Osteocyte (in vitro differentiated cells): ENCODE measurements around the gene KCNJ12. TPM values are rescaled to one million over a fixed set of nuclear protein-coding genes. Genes with fewer than 3 reads are reported as not detected.
"Not testable (repeated sequence)": the region's sequence is repeated elsewhere in the genome, so short reads cannot be mapped to it uniquely, and the experiment has no call there.

Experiments
- DNase-seq: peaks from one replicate; pipeline ENCODE4 v3.0.0; 2021; ENCODE audit warnings: mixed read lengths; ENCODE audit not compliant: unreplicated experiment; ENCODE audit errors: extremely low spot score
- H3K27ac Mint-ChIP-seq: one replicate; pipeline ENCODE4 v1.8.0; 2021; ENCODE audit warnings: mild to moderate bottlenecking, mixed read lengths; ENCODE audit not compliant: unreplicated experiment
- H3K27me3 Mint-ChIP-seq: one replicate; pipeline ENCODE4 v1.8.0; 2021; ENCODE audit warnings: mixed read lengths; ENCODE audit not compliant: unreplicated experiment
- H3K36me3 Mint-ChIP-seq: one replicate; pipeline ENCODE4 v1.8.0; 2021; ENCODE audit warnings: mixed read lengths; ENCODE audit not compliant: unreplicated experiment
- H3K4me1 Mint-ChIP-seq: one replicate; pipeline ENCODE4 v1.8.0; 2021; ENCODE audit warnings: mixed read lengths; ENCODE audit not compliant: unreplicated experiment
- H3K4me3 Mint-ChIP-seq: one replicate; pipeline ENCODE4 v1.8.0; 2021; ENCODE audit warnings: mild to moderate bottlenecking, moderate library complexity, mixed read lengths; ENCODE audit not compliant: unreplicated experiment
- H3K9me3 Mint-ChIP-seq: one replicate; pipeline ENCODE4 v1.8.0; 2021; ENCODE audit warnings: mixed read lengths; ENCODE audit not compliant: unreplicated experiment
- total RNA-seq: library from RNA; stranded (reverse); gene quantifications from 2 replicates; pipeline ENCODE4 v1.2.1, GENCODE V29; 2021
- TF ChIP-seq, protein P1 (sequence below): fragments of 200-600 bp; sonication (generic); IDR thresholded peaks from 2 replicates; pipeline ENCODE4 v1.5.0; 2021; ENCODE audit warnings: antibody characterized with exemption, mild to moderate bottlenecking, moderate library complexity

KCNJ12 gene
- total RNA-seq, 1 donor from 2014 or later = 2.3 TPM

DNA sequence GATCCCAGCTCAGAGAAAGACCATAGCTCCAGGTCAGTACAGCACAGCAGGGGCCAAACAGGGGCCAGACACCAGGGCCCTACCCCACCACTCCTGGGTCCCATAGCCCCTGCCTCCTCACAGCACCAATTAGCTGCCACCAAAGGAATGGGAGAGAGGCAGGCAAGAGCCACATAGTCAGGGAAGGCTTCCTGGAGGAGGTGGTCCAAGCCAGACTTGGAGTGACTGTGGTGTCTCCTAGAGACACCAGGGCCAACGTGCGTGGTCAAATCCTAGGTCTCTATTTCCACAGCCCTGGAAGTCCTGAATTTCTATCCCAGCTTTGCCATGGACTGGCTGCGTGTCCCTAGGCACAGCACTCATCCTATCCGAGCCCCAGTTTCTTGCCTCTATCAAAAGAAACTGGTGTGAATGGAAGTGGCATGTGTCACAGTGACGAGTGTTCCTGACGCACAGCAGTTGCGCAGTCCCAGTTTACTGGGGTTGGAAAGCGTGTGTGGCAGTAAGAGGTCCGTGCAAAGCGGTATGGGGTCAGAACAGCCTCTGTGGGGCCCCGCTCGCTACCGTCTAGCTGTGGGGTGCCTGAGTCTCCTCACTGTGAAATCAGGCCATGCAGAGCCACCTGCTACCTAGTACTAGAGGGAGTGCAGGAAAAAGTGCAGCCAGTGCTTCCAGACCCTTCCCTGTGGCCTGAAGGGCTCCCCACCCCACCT is 23.5 kb downstream of the KCNJ12 start:
- Mint-ChIP-seq H3K9me3 (no peaks in the 10 kb centered on the region), H3K27me3 (no peaks in the 10 kb centered on the region), H3K4me1 (peaks cover 47% of the 10 kb centered on the region), H3K4me3 (no peak overlapping the region), H3K36me3 (no peaks in the 10 kb centered on the region), H3K27ac (peak overlapping the region; percentile 99)
- TF ChIP-seq, protein P1, sequence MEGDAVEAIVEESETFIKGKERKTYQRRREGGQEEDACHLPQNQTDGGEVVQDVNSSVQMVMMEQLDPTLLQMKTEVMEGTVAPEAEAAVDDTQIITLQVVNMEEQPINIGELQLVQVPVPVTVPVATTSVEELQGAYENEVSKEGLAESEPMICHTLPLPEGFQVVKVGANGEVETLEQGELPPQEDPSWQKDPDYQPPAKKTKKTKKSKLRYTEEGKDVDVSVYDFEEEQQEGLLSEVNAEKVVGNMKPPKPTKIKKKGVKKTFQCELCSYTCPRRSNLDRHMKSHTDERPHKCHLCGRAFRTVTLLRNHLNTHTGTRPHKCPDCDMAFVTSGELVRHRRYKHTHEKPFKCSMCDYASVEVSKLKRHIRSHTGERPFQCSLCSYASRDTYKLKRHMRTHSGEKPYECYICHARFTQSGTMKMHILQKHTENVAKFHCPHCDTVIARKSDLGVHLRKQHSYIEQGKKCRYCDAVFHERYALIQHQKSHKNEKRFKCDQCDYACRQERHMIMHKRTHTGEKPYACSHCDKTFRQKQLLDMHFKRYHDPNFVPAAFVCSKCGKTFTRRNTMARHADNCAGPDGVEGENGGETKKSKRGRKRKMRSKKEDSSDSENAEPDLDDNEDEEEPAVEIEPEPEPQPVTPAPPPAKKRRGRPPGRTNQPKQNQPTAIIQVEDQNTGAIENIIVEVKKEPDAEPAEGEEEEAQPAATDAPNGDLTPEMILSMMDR = no peak
- DNase-seq = no peak

DNA sequence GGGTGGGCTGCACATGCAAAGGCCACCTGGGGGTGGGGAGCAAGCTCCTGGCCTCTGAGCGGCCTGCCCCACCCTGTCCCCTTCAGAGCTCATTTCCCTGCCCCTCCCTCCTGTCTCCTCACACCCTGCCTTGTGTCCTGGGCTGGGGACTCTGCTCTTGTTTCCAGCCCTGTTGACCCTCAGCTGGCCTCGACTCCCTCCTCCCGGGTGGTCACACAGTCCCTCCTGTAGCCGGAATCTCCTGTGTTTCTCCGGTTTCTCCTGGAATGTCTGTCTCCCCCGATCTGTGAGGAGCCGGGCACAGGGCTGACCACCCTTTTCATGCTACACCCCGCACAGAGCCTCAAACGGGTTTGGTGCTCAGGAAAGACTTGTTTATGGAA is 24.0 kb downstream of the KCNJ12 start:
- not testable (repeated sequence) for H3K9me3 Mint-ChIP-seq, H3K36me3 Mint-ChIP-seq, DNase-seq, H3K4me3 Mint-ChIP-seq, H3K27me3 Mint-ChIP-seq
- H3K4me1 Mint-ChIP-seq = peaks cover 47% of the 10 kb centered on the region
- H3K27ac Mint-ChIP-seq = peak overlapping the region; percentile 99

DNA sequence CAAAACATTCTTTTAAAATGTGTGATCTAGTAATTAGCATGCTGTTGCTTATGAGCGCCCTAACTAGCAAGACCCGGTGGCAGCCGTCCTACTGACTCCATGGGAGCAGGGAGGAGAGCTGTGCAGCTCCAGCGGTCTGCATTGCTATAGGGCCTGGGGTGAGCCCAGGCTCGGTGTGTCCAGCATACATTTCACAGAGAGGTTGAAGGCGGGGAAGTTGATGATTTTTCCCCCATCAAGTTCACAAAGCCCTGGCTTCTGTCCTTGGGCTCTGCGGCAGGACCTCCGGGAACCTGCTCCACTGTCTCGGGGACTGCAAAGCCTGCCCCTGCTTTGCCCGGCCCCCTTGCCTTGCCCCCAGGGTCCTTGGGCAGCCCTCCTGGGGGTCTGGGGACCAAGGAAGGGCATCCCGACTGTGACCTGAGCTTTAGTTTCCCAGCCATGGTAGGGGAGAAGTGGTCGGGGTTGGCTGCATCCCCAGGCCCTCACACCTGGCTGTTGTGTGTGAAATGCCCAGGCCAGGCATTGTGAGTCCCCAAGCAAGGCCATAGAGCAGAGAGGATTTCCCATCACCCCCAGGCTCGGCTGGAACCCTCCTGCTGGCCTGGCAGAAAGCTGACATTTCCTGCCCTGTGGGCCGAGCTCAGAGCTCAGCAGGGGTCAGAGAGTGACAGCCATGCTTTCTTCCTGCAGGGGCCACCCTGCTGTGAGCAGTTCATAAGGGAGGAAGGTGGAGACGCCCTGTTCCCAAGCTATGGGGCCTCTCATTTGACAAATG is 24.8 kb downstream of the KCNJ12 start:
- no peaks in the 10 kb centered on the region for H3K9me3 Mint-ChIP-seq
- peaks cover 45% of the 10 kb centered on the region for H3K4me1 Mint-ChIP-seq
- peak overlapping the region; percentile 99 for H3K27ac Mint-ChIP-seq
- TF ChIP-seq, protein P1 = no peak
- H3K36me3 Mint-ChIP-seq = no peaks in the 10 kb centered on the region
- no peak overlapping the region for H3K4me3 Mint-ChIP-seq
- no peaks in the 10 kb centered on the region for H3K27me3 Mint-ChIP-seq
- no peak for DNase-seq

DNA sequence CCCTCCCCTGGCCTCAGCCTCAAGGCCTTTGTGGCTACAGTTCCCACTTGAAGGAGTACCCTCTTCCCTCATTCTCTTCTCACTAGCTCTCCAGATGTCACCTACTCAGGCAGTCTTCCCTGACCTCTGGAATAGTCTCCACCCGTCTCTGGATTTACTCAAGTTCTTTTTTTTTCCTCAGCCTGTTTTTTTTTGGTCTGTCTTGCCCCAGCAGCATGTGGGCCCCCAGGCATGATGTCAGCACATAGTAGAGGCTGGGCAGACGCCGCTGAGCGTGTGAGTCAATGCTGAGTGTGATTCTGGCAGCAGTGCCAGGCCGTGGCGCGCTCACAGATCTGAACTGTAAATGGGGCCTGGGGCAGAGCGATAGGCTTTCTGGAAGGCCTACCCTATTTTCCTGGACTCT is 26.0 kb downstream of the KCNJ12 start:
- not testable (repeated sequence) for H3K36me3 Mint-ChIP-seq, H3K9me3 Mint-ChIP-seq, H3K27me3 Mint-ChIP-seq, H3K4me3 Mint-ChIP-seq
- peak; percentile 94 for DNase-seq
- peak overlapping the region; percentile 99 for H3K27ac Mint-ChIP-seq
- H3K4me1 Mint-ChIP-seq = peaks cover 40% of the 10 kb centered on the region

DNA sequence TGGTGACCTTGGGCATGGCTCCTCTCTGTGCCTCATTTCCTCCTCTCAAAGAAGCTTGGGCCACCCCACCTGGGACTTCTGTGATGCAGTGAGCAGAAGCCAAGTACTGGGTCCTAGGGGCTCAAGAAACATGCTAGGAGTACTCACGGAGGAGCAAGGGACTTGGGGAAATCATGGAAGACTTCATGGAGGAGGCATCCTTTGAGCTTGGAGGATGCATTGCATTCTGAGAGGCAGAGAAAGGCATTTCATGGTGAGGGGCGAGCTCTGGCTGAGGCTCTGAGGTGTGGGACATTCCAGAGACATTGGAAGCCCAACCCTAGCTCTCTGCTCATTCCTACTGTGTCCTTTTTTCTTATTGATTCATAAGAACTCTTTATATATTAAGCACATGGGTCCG is 26.8 kb downstream of the KCNJ12 start:
- not testable (repeated sequence) for H3K9me3 Mint-ChIP-seq, DNase-seq, H3K36me3 Mint-ChIP-seq, H3K27me3 Mint-ChIP-seq, H3K4me3 Mint-ChIP-seq
- Mint-ChIP-seq H3K27ac (peak overlapping the region; percentile 63), H3K4me1 (peaks cover 33% of the 10 kb centered on the region)

DNA sequence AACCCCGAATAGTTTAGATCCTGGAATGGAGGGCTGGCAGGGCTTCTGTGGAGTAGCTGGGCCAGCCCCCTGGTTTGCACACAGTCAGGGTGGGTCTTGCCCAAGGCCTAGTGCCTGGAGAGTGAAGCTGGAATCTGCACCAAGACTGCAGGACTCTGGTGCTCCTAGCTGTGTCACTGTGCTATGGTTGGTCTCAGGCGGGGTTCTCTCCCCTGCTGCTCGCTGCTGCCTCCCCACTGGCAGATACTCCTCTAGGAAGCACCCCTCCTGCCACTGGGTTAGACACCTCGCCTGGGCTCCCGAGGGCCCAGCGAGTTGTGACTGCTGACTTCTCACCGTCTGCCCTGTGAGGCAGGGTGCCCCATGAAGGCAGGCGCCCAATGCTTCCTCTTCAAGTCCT is 27.9 kb downstream of the KCNJ12 start:
- H3K4me1 Mint-ChIP-seq = peaks cover 28% of the 10 kb centered on the region
- DNase-seq, H3K4me3 Mint-ChIP-seq, H3K36me3 Mint-ChIP-seq, H3K27me3 Mint-ChIP-seq, H3K27ac Mint-ChIP-seq, H3K9me3 Mint-ChIP-seq: not testable (repeated sequence)

DNA sequence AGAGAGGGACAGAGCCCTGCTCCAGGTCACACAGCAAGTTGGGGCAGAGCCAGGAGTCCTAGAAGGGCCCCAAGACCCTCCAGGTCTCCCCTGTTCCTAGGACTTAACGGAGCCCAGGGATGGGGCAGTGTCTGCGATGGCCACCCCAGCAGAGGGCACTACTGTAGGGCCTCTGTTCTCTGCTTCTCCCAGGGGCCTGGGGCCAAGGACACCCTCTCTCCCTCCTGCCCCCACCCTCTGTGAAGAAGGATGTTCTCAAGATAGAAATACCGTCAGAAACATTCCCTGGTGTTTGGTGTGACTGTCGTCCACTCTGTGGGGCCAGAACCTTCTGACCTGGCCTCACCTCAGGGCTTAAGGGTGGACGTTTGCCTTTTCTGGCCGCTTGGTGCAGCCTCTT is 28.4 kb downstream of the KCNJ12 start:
- not testable (repeated sequence) for H3K27me3 Mint-ChIP-seq, H3K36me3 Mint-ChIP-seq, H3K27ac Mint-ChIP-seq, H3K9me3 Mint-ChIP-seq, DNase-seq, H3K4me3 Mint-ChIP-seq
- H3K4me1 Mint-ChIP-seq = peaks cover 29% of the 10 kb centered on the region

DNA sequence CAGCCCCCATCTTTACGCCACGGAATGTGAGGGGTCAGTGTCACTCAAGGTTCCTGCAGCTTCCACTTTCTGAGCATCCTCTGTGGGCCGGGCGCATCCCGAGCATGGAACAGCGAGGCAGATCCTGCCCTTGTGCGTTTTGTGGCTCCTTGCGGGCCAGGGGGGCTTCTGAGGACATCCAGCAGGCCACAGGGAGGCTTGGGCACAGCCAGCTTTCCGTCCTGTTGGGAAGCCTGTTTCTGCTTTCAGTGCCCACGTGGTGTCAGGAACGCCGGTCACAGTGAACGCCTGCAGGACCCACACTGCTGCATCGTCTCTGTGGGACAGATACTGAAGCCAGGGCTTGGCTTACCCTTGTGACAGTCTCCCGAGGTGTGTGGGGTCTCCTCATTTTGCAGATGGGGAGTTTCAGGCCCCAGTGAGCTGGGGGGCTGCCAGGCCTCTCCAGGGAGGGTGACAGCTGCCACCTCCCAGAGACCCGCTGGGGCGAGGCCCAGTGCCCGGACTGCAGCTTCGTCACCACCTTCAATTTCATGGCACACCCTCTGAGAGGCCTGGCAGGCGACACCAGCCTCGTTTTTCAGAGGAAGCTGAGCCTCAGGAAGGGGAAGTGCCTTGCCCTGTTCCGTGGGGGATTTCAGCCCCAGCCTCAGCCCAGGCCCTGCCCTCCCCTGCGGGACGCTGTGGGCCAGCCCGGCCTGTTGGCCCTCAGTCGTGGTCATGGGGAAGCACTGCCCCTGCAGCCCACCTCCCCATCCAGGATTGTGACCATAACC is 29.0 kb downstream of the KCNJ12 start:
- not testable (repeated sequence) for H3K9me3 Mint-ChIP-seq, H3K27ac Mint-ChIP-seq, H3K4me3 Mint-ChIP-seq, DNase-seq, H3K27me3 Mint-ChIP-seq, H3K36me3 Mint-ChIP-seq
- peaks cover 28% of the 10 kb centered on the region for H3K4me1 Mint-ChIP-seq

DNA sequence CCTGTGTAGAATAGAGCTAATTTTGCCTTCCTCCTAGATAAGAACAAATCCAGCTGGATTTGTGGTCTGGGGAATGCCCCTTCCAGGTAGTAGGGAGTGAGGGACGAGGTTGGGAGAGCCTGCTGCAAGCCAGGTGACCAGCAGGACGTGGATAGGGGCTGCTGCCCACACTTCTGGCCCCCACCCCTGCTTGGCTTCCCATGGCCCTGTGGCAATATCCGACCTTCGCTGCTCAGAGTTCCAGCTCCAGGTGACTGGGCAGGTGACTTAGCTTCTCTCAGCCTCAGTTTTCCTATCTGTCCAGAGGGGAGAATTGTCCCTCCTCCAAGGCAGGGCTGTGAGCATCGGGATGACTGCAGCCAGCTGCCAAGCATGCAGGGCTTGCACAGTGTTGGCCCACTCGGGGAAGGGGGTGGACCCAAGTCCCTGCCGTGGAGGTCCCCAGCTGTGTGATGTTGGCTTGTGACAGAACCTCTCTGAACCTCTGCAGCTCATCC is 29.8 kb downstream of the KCNJ12 start:
- not testable (repeated sequence) for H3K27ac Mint-ChIP-seq, H3K9me3 Mint-ChIP-seq, H3K27me3 Mint-ChIP-seq, DNase-seq, H3K4me3 Mint-ChIP-seq, H3K36me3 Mint-ChIP-seq
- peaks cover 28% of the 10 kb centered on the region for H3K4me1 Mint-ChIP-seq
